Stimulated activated CD8-positive, alpha-beta memory T cell treated with anti-CD3 and anti-CD28 coated beads, Interleukin-7, amount 100 ng/mL, for 4 hours (primary cell): Measurements from ENCODE around the gene CRYL1.

Experiments
- DNase-seq, 2 donors: peaks; one replicate each; pipeline ENCODE4 v3.0.0-alpha.2; 2020; ENCODE audit warnings: low read depth in 2 of 2

CRYL1 gene

GRCh38 chr13:20399515-20399914 lies 126.1 kb downstream of the CRYL1 start:
- DNase-seq: no peak

DNA sequence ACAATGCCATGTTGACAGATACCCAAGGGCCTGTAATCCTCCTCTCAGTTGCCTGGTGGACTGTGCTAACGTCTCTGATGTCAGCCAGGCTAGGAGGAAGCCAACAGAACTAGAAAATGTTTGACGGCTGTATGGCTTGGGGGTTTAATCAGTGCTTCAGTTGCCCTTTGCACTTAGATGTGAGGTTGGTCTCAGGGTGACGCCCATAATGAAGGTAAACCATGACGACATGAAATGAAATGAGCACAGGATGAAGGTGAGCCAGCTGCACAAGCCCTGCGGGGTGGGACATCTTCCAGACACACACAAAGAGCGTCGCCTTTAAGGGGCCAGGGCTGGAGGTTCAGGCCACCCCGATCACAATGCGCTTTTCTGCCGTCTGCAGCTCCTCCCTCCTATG lies 127.2 kb downstream of the CRYL1 start:
- DNase-seq: no peak

DNA sequence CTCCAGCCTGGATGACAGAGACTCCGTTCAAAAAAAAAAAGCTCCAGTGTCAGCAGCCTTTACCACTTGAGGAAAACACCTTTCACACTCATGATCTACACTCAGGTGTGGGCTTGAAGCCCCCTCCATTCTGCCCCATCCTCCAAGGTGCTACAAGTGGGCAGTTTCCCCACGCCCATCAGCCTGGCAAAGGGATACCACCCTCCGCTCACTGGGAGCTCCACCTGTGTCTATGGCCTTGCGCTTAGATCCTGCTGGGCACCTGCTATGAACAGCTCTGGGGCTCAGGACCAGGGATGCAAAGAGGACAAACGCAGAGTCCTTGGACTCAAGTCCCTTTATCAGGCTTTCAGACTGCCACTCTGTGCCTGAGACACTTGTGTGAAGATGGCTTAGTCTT lies 127.8 kb downstream of the CRYL1 start:
- no peak for DNase-seq

DNA sequence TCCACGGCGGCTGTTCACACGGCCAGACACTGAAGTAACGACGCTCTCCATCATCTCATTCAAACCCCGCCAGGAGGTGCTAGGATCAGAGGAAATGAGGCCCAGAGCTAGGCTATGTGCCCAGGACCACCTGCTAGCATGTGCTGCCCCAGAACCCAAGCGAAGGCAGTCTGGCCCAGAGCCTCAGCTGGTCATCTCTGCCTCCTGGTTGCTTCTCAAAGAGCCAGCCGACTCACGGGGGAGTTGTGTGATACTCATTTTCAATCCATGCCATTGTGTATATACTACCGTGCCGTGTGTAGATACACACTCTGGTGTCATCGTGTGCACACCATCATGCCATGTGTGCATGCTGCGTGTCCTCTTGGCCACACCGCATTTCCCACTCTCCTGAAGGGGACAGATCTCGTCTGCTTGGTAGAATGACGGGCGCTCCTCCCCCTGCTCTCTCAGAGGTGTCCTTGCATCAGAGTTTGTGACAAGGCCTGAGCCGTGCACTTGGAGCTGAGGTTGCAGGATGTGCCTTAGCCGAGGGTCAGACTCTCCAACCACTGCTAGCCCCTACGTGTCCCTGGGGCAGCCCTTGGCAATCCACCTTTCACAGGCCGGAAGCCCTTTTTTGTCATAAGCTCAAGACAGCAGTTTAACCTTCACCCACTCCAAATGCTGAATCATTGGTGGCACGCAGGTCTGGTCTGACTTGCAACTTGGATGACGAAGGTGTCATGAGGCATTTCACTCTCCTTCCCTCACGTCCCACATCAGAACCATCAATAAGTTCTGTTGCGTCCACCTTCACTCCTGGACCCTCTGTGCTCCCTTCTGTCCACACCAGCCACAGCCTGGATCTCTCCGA lies 130.4 kb downstream of the CRYL1 start:
- DNase-seq: no peak

DNA sequence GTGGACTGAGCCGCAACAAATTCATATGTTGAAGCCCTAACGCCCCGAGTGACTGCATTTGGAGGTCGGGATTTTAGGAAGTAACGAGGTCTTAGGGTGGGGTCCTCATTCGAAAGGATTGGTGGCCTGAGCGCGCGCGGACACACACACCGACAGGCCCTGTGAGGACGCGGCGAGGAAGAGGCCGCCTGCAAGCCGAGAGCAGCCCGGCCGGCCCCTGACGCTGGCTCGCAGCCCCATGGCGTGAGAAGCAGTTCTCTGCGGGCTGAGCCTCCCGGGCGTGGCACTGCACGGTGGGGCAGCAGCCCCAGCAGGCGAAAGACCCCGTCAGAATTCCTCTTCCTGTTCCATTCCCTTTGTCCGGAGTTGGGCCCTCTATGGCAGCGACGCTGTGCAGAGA lies 131.2 kb downstream of the CRYL1 start:
- no peak for DNase-seq

- DNase-seq: no peak
Measured at GRCh38 chr13:20394169-20394501, 131.5 kb downstream of the CRYL1 start.

DNA sequence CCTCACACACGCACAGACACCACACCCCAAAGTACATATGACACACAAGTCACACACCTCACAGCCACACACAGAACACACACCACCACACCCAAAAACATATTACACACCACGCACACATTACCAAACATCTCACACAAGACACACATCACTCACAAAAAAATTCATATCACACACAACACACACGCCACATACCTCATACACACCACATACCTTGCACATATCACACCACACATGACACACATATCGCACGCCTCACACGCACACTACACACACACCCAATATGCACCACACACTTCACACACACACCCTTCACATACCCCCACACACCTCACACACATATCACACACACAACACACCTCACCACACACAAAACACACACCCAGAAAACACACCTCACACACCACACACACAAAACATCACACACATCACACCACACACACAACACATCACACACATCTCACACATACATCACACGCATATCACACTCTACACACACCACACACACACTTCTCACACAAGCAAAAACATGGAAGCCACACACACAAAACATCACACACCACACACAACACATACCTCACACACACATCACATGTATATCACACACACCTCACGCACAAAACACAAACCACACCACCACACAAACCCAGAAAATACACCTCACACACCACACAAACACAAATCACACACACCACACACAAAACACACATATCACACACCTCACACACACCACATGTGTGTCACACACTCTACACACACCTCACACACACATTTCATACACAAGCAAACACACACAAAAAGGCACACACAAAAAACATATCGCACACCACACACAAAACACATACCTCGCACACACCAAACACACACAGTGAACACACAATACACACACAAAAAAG lies 132.1 kb downstream of the CRYL1 start:
- no peak for DNase-seq

DNA sequence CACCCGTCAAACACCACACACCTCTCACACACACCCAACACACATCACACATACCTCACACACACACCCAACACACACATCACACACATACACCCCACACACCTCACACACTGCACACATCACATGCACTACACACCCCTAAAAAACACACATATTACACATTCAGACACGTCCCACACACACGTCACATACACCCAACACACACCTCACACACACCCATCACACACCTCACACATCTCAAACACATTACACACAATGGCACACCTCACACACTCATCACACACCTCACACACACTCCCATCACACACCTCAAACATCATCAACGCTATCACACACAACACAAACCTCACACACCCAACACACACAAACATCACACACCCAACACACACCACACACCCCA lies 133.1 kb downstream of the CRYL1 start:
- no peak for DNase-seq

GRCh38 chr13:20391597-20392452 lies 133.8 kb downstream of the CRYL1 start:
- no peak for DNase-seq

- no peak for DNase-seq
Measured at GRCh38 chr13:20390526-20391175, 135.0 kb downstream of the CRYL1 start.

DNA sequence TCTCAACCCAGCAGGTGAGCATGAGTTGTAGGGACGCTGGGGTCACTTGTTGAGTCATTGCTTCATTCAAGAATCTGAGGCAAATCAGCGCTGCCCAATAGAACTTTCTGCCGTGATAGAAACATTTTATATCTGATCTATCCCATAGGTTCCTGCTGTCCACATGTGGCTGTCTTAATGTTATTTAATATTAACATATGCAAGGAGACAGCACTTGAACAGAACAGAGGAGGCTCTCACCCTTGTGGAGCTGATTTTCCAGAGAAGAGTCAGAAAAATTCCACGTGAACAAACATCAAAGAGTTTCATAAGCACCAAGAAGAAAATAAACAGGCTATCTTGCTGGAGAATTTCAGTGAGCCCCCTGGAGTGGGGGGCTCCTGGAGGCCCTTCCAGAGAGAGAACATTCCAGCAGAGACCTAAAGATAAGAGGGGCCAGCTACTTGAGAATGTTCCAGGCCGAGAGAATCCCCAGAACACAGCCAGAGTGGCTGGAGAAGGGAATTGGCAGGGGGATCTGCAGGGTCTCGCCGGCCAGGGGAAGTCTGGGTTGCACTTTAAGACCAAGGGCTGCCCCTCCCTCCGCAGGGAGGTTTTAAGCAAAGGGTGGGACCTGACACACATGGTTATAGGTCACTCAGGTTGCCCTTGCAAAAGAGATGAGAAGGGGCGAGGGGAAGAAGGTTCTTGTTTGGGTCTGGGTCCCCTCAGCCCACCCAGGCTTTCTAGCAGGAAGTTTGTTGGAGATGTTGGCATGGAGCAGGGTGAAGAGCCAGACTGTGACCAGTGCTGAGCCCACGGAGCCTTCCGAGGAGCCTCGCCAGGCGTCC lies 135.7 kb downstream of the CRYL1 start:
- no peak for DNase-seq

DNA sequence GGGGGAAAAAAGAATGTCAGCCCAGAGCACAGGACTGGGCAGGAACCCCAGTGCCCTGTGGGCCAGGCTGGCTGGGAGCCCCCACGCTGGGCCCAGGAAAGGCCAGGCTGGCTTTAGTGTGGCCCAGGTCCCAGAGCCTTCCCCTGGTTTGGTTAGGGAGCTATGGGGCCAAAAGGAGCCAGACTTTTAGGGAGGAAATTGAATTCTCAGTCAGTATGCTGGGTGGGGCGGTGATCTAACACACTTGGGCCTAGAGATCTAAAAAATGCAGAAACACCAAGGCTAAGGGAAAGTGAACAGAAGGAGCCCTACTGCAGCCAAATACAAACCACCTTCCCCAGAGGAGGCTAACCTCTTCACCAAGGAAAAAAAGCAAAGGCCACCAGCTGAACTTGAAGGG lies 137.5 kb downstream of the CRYL1 start:
- no peak for DNase-seq

DNA sequence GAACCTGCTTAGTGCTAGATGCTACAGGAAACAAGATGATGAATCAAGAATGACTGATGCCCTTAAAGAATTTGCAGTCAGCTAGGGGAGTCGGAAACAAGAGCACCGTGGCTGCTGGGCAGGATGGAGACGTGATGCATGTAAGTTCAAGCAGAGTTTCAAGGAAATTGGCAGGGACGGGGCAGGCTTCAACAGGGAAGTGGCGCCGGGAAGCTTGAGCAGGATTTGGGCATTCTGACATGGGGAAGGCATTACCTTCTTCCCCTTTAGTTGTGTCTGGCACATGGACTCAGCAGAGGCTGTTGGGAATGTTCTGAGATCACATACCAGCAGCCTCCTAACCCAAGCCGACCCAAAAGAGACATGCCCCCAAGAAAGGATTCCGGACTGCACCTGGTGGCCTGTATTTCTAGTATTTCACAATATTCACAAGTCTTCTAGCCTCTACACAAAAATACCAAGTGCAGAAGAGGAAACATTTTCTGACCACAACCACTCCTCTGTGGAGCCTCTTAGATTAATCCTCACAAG lies 138.2 kb downstream of the CRYL1 start:
- no peak for DNase-seq

DNA sequence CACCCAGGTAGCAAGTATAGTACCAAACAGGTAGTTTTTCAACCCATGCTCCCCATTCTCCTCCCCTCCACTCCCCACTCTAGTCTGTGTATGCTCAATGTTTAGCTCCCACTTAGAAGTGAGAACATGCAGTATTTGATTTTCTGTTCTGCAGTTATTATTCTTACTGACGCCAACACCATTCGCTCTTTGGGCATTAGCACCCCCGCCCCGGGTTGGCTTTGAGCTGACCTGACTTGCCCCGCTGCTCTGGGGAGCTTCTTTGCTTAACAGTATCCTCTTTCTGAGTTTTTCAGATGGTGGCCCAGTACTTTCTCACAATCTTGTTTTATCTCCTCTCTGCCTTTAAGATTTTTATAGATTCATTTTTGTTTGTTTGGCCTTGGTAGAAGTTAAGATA lies 138.7 kb downstream of the CRYL1 start:
- DNase-seq: no peak

- DNase-seq: no peak
Measured at GRCh38 chr13:20383058-20383457, 142.6 kb downstream of the CRYL1 start.

- no peak for DNase-seq
Measured at GRCh38 chr13:20381401-20381800, 144.3 kb downstream of the CRYL1 start.

DNA sequence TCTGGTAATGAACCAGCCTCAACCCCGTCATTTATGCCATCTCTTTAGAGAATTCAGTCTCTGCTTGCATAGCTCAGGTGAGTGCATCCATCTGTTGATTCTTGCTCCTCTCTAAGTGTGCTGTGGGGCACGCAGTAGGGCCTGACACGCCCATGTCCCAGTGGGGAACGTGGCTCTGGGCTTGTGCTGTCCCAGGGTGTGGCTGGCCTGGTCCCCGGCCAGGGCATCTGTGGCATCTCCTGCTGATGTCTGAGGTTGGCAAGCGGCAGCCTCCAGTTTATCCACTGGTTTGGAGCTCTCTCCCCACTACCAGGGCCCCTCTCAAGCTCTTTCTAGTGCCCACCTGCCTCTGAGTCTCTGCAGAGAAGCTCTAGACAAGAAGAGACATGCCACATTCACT lies 146.9 kb downstream of the CRYL1 start:
- DNase-seq: no peak

- no peak for DNase-seq
Measured at GRCh38 chr13:20377720-20378119, 147.9 kb downstream of the CRYL1 start.

- no peak for DNase-seq
Measured at GRCh38 chr13:20375871-20376270, 149.8 kb downstream of the CRYL1 start.

DNA sequence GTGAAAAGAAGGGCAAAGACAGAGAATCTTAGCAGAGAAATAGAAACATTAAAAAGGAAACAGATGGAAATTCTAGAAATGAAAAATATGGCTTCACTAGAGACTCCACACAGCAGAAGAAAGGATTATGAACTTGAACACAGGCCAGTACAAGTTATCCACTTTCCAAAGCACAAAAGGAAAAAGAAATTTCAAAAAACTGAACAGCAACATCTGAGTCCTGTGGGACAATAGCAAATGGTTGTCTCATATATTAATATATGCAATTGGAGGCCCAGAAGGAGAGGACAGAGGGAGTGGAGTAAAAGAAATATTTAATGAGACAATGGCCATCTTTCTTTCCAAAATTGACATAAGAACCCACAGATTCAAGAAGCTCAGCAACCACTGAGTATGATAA lies 151.8 kb downstream of the CRYL1 start:
- no peak for DNase-seq
